H1 (cell line): ENCODE data around the gene PPM1L. TPM values are rescaled to one million over a fixed set of nuclear protein-coding genes. Genes with fewer than 3 reads are reported as not detected.

Source experiments
- CTCF ChIA-PET: fragments of 300-600 bp; sonication (Branson Sonifier 250); formaldehyde crosslinking; loops from one replicate; lab custom pipeline; 2021; ENCODE audit not compliant: partially characterized antibody; lab: Charles Lee
- POLR2A ChIA-PET: fragments of 300-600 bp; sonication (Branson Sonifier 250); formaldehyde crosslinking; loops from one replicate; lab custom pipeline; 2021; ENCODE audit warnings: inconsistent platforms; ENCODE audit not compliant: partially characterized antibody; lab: Charles Lee
- DNase-seq, 2 experiments: peaks; one replicate each; pipeline versions ENCODE4 v3.0.0 to v3.0.0-alpha.2; 2010 to 2022; ENCODE audit warnings: low spot score in 2 of 2, low read depth in 1 of 2, mixed read lengths in 1 of 2
- FAIRE-seq: peaks from 2 replicates; lab custom pipeline; 2011; peaks lifted over from hg19 to GRCh38; lab: Jason Lieb, UNC
- H2AFZ ChIP-seq: 2 replicates; pipeline ENCODE4 v1.8.1; 2012; ENCODE audit warnings: low read length, inconsistent platforms
- H2AK5ac ChIP-seq: 2 replicates; pipeline ENCODE4 v1.6.1; 2013; ENCODE audit warnings: low read depth, low read length
- H2BK120ac ChIP-seq: replicated peaks from 2 replicates; pipeline ENCODE3; 2013; ENCODE audit warnings: low read depth, low read length, inconsistent platforms
- H2BK12ac ChIP-seq: 2 replicates; pipeline ENCODE4 v1.6.1; 2013; ENCODE audit warnings: low read depth, low read length
- H2BK15ac ChIP-seq: 2 replicates; pipeline ENCODE4 v1.6.1; 2013; ENCODE audit warnings: low read length
- H2BK20ac ChIP-seq: 2 replicates; pipeline ENCODE4 v1.6.1; 2013; ENCODE audit warnings: low read length
- H2BK5ac ChIP-seq: 2 replicates; pipeline ENCODE4 v1.6.1; 2013; ENCODE audit warnings: low read depth, low read length
- H3K14ac ChIP-seq: 2 replicates; pipeline ENCODE4 v1.6.1; 2013; ENCODE audit warnings: inconsistent platforms; ENCODE audit not compliant: insufficient read length
- H3K18ac ChIP-seq: 2 replicates; pipeline ENCODE4 v1.6.1; 2013; ENCODE audit warnings: low read length; ENCODE audit errors: extremely low read depth
- H3K23ac ChIP-seq: 2 replicates; pipeline ENCODE4 v1.6.1; 2013; ENCODE audit warnings: inconsistent platforms; ENCODE audit not compliant: insufficient read length
- H3K23me2 ChIP-seq: 2 replicates; pipeline ENCODE4 v1.6.1; 2013; ENCODE audit warnings: low read depth, low read length
- H3K27ac ChIP-seq: 2 replicates; pipeline ENCODE4 v1.6.1; 2011; ENCODE audit warnings: low read depth, low read length, inconsistent platforms
- H3K27me3 ChIP-seq, 4 experiments: replicated peaks in 1 of 4; 1 replicate in 1 of 4; 2 replicates in 3 of 4; pipeline versions ENCODE4 v1.6.1 to v1.8.1; 2011 to 2013; ENCODE audit warnings: low read length in 3 of 4, mild to moderate bottlenecking in 3 of 4, inconsistent platforms in 2 of 4, mixed read lengths in 2 of 4, moderate library complexity in 1 of 4; ENCODE audit not compliant: control insufficient read depth in 3 of 4, insufficient read depth in 3 of 4; ENCODE audit errors: extremely low read depth in 1 of 4
- H3K36me3 ChIP-seq, 4 experiments: 2 replicates each; pipeline versions ENCODE4 v1.6.1 to v1.8.1; 2011 to 2013; ENCODE audit warnings: mild to moderate bottlenecking in 4 of 4, low read length in 3 of 4, moderate library complexity in 2 of 4, control low read depth in 1 of 4, inconsistent platforms in 1 of 4; ENCODE audit not compliant: insufficient read depth in 4 of 4, control insufficient read depth in 2 of 4
- H3K4ac ChIP-seq: replicated peaks from 2 replicates; pipeline ENCODE3; 2013; ENCODE audit warnings: low read length, low read depth, mixed read lengths, inconsistent platforms; ENCODE audit not compliant: insufficient read length
- H3K4me1 ChIP-seq, 4 experiments: replicated peaks in 1 of 4; 1 replicate in 1 of 4; 2 replicates in 3 of 4; pipeline versions ENCODE4 v1.6.1 to v1.8.1; 2011 to 2013; ENCODE audit warnings: low read length in 3 of 4, inconsistent platforms in 2 of 4, mixed read lengths in 1 of 4; ENCODE audit not compliant: insufficient read depth in 4 of 4, control insufficient read depth in 3 of 4
- H3K4me2 ChIP-seq, 2 experiments: 2 replicates each; pipeline versions ENCODE4 v1.6.1 to v1.8.1; 2011 to 2013; ENCODE audit warnings: low read depth in 2 of 2, low read length in 2 of 2, control low read depth in 1 of 2, inconsistent platforms in 1 of 2, mild to moderate bottlenecking in 1 of 2; ENCODE audit not compliant: insufficient read depth in 1 of 2
- H3K4me3 ChIP-seq, 4 experiments: fragments of 200-600, 300-600 bp in 1 of 4; sonication (generic), shearing (Covaris generic), sonication (Bioruptor Twin) in 1 of 4; 2 replicates each; pipeline versions ENCODE4 v1.5.1 to v1.8.1; 2011 to 2016; ENCODE audit warnings: low read length in 4 of 4, low read depth in 3 of 4, control low read depth in 2 of 4, inconsistent platforms in 2 of 4, mild to moderate bottlenecking in 2 of 4, mixed read lengths in 1 of 4, moderate library complexity in 1 of 4; ENCODE audit not compliant: insufficient read depth in 2 of 4; ENCODE audit errors: extremely low read depth in 1 of 4
- H3K56ac ChIP-seq: replicated peaks from 2 replicates; pipeline ENCODE3; 2013; ENCODE audit warnings: low read depth, mild to moderate bottlenecking, mixed read lengths, low read length, inconsistent platforms; ENCODE audit not compliant: insufficient read length
- H3K79me1 ChIP-seq: 2 replicates; pipeline ENCODE4 v1.6.1; 2013; ENCODE audit warnings: low read depth, low read length, control low read depth
- H3K79me2 ChIP-seq, 2 experiments: 2 replicates each; pipeline versions ENCODE4 v1.6.1 to v1.8.1; 2012 to 2013; ENCODE audit warnings: low read length in 2 of 2, mild to moderate bottlenecking in 2 of 2, inconsistent platforms in 1 of 2; ENCODE audit not compliant: insufficient read depth in 2 of 2, control insufficient read depth in 1 of 2
- H3K9ac ChIP-seq, 4 experiments: replicated peaks in 1 of 4; 1 replicate in 1 of 4; 2 replicates in 3 of 4; pipeline versions ENCODE4 v1.6.1 to v1.8.1; 2011 to 2013; ENCODE audit warnings: low read depth in 3 of 4, low read length in 3 of 4, control low read depth in 2 of 4, mild to moderate bottlenecking in 2 of 4, moderate library complexity in 2 of 4, inconsistent platforms in 1 of 4; ENCODE audit errors: extremely low read depth in 1 of 4
- H3K9me3 ChIP-seq, 2 experiments: 2 replicates each; pipeline versions ENCODE4 v1.6.1 to v1.8.1; 2012 to 2013; ENCODE audit warnings: mild to moderate bottlenecking in 2 of 2, moderate library complexity in 2 of 2, control low read depth in 1 of 2, inconsistent platforms in 1 of 2, low read depth in 1 of 2, low read length in 1 of 2, mixed read lengths in 1 of 2; ENCODE audit not compliant: insufficient read depth in 2 of 2
- H4K20me1 ChIP-seq, 2 experiments: replicated peaks in 1 of 2; 2 replicates each; pipeline versions ENCODE3 to v1.8.1; 2011 to 2013; ENCODE audit warnings: inconsistent platforms in 2 of 2, low read length in 2 of 2, mild to moderate bottlenecking in 1 of 2; ENCODE audit not compliant: insufficient read depth in 2 of 2, control insufficient read depth in 1 of 2
- H4K5ac ChIP-seq: 2 replicates; pipeline ENCODE4 v1.6.1; 2013; ENCODE audit warnings: low read length, low read depth, mixed read lengths, inconsistent platforms; ENCODE audit not compliant: insufficient read length
- H4K8ac ChIP-seq: 2 replicates; pipeline ENCODE4 v1.8.0; 2013; ENCODE audit warnings: mild to moderate bottlenecking, moderate library complexity, low read length, inconsistent platforms; ENCODE audit not compliant: insufficient read depth; ENCODE audit errors: extremely low read depth
- H4K91ac ChIP-seq: replicated peaks from 2 replicates; pipeline ENCODE3; 2013; ENCODE audit warnings: low read length, mixed read lengths, inconsistent platforms; ENCODE audit not compliant: insufficient read length
- CBX8 ChIP-seq: fragments of 300-800, 300-1000 bp; sonication (generic); IDR thresholded peaks from 2 replicates; pipeline ENCODE4 v1.7.1; 2016; ENCODE audit warnings: low read depth, low read length, borderline replicate concordance
- HDAC2 ChIP-seq, 2 experiments: fragments of 300-600 bp in 1 of 2; sonication (generic) in 1 of 2; IDR thresholded peaks; 2 replicates each; pipeline ENCODE4 v1.6.1; 2011 to 2012; ENCODE audit warnings: low read depth in 2 of 2, low read length in 2 of 2, mild to moderate bottlenecking in 2 of 2, moderate library complexity in 2 of 2, borderline replicate concordance in 1 of 2, inconsistent platforms in 1 of 2
- SIX5 ChIP-seq: IDR thresholded peaks from 2 replicates; pipeline ENCODE4 v1.6.1; 2011; ENCODE audit warnings: mild to moderate bottlenecking, low read depth, low read length
- TCF12 ChIP-seq: IDR thresholded peaks from 2 replicates; pipeline ENCODE4 v1.6.1; 2011; ENCODE audit warnings: low read depth, mild to moderate bottlenecking, low read length
- TEAD4 ChIP-seq: IDR thresholded peaks from 2 replicates; pipeline ENCODE4 v1.6.1; 2012; ENCODE audit warnings: low read depth, low read length, inconsistent platforms, mixed read lengths
- YY1 ChIP-seq: IDR thresholded peaks from 2 replicates; pipeline ENCODE4 v1.6.1; 2011; ENCODE audit warnings: low read depth, mild to moderate bottlenecking, low read length
- WGBS, 2 experiments: shearing (Covaris generic) in 1 of 2; methylation state at CpG; one replicate each; pipeline versions ENCODE4 v1.1.6 to v1.1.7; 2013 to 2015; ENCODE audit warnings: low lambda C conversion rate in 2 of 2, mixed read lengths in 2 of 2, inconsistent platforms in 1 of 2, low coverage in 1 of 2, missing lambda C conversion rate in 1 of 2; ENCODE audit not compliant: insufficient replicate concordance in 2 of 2, insufficient coverage in 1 of 2, insufficient read length in 1 of 2; ENCODE audit errors: extremely low coverage in 1 of 2, missing lambda C conversion rate in 1 of 2; 5-methylcytosine and 5-hydroxymethylcytosine counted together
- polyA plus RNA-seq, 7 experiments: library from polyadenylated mRNA; depleted of rRNA in 3 of 7; stranded (reverse) in 5 of 7; unstranded in 2 of 7; fragments of >200 nt in 5 of 7; fragments of 200-250 nt in 2 of 7; gene quantifications; 1 replicate in 5 of 7; 2 replicates in 1 of 7; 4 replicates in 1 of 7; pipeline versions ENCODE4 v1.2.1 to v1.2.3, GENCODE V29; 2011 to 2013; ENCODE audit warnings: missing spikeins in 2 of 7, mixed read lengths in 2 of 7
- total RNA-seq: library from RNA; stranded (reverse); fragmentation: NEBNext Ultra II Directional; extraction: Animal tissue kit (Norgen Biotek cat#: 25700); gene quantifications from 2 replicates; pipeline ENCODE4 v1.2.1, GENCODE V29; 2021

PPM1L gene
- total and polyA plus RNA-seq, 2 of the 8 experiments (the other 6 are each of a cell fraction or from before 2014, with no cell fraction given) = 2.8 to 18.1 TPM

- no peak overlapping the region for H2BK20ac ChIP-seq
- no peak overlapping the region for H3K4ac ChIP-seq
- H2BK120ac ChIP-seq = no peak overlapping the region
- H3K4me2 ChIP-seq = no peak overlapping the region
- no peak overlapping the region for H3K14ac ChIP-seq
- peaks cover 0 to 3% (median 0%) of the 10 kb centered on the region in 4 experiments; a peak in 2 of 7 replicates for H3K4me1 ChIP-seq
- ChIA-PET POLR2A (no interaction called here), CTCF (interaction anchor here (1.8 kb wide), 1 partner anchor 20 kb away, joined by 4 read pairs; no protein-coding TSS in a partner anchor)
- H2BK12ac ChIP-seq = no peak overlapping the region
- no peak overlapping the region for H3K23ac ChIP-seq
- H2BK5ac ChIP-seq = no peak overlapping the region
- H3K27me3 ChIP-seq = no peaks in the 10 kb centered on the region
- H3K79me1 ChIP-seq = no peaks in the 10 kb centered on the region; the same call in none of the 2 replicates
- WGBS, 2 experiments = 80% methylated on average over 1 of the region's 1 CpG; no CpG with 5 or more reads in 1 of the 2 experiments
- H2AK5ac ChIP-seq = no peak overlapping the region
- no peak overlapping the region for H2BK15ac ChIP-seq
- no peak overlapping the region for H3K27ac ChIP-seq
- TF ChIP-seq CBX8 (no peak), TCF12 (no peak), YY1 (no peak), HDAC2 (IDR thresholded peaks at IDR 0.05; ENCODE audit: borderline replicate concordance in 1 of 2, low read depth in 2 of 2, low read length in 2 of 2) (no peak), TEAD4 (no peak), SIX5 (no peak)
- no peak overlapping the region for H2AFZ ChIP-seq
- no peak overlapping the region for H3K4me3 ChIP-seq
- H3K56ac ChIP-seq = no peak overlapping the region
- DNase-seq = no peak
- no peak overlapping the region for H4K91ac ChIP-seq
- no peaks in the 10 kb centered on the region for H4K20me1 ChIP-seq
- no peak overlapping the region for H3K9ac ChIP-seq
- no peak overlapping the region for H3K18ac ChIP-seq
- H3K79me2 ChIP-seq = peaks cover 0 to 3% of the 10 kb centered on the region in 2 experiments; a peak in 2 of 4 replicates
- no peaks in the 10 kb centered on the region for H3K36me3 ChIP-seq
- no peaks in the 10 kb centered on the region for H3K9me3 ChIP-seq
- FAIRE-seq = no peak
- H4K5ac ChIP-seq = no peak overlapping the region
- H4K8ac ChIP-seq = no peak overlapping the region
- H3K23me2 ChIP-seq = no peaks in the 10 kb centered on the region
Observed at GRCh38 chr3:160779040-160779439, 23.0 kb downstream of the PPM1L start.
